Right lobe of liver (tissue), 6 donors: ENCODE results near the gene SRSF9. TPM values are rescaled to one million over a fixed set of nuclear protein-coding genes. Genes with fewer than 3 reads are reported as not detected.

Experiments
- ATAC-seq, 4 donors: fragments of 200-7000 bp; cut with Tn5 transposase; one replicate each; pipeline ENCODE4 v1.9.1; 2020; ENCODE audit warnings: mild to moderate bottlenecking in 4 of 4, moderate library complexity in 4 of 4
- DNase-seq, 3 donors: peaks; one replicate each; pipeline ENCODE4 v3.0.0-alpha.2; 2020
- H3K27ac ChIP-seq, 3 donors: fragments of 200-600 bp; one replicate each; pipeline ENCODE4 v1.8.0; 2022
- H3K27me3 ChIP-seq, 2 donors: fragments of 200-600 bp; one replicate each; pipeline ENCODE4 v1.8.0; 2022
- H3K36me3 ChIP-seq, 4 donors: fragments of 200-600 bp; sonication (generic) in 1 of 4; one replicate each; pipeline versions ENCODE4 v1.5.1 to v1.8.0; 2017 to 2022; ENCODE audit warnings: control low read depth in 1 of 4
- H3K4me1 ChIP-seq, 4 donors: fragments of 200-600 bp; sonication (generic) in 1 of 4; one replicate each; pipeline versions ENCODE4 v1.5.1 to v1.8.0; 2017 to 2022; ENCODE audit warnings: control low read depth in 1 of 4
- H3K4me3 ChIP-seq, 3 donors: fragments of 200-600 bp; one replicate each; pipeline ENCODE4 v1.8.0; 2022
- H3K9me3 ChIP-seq, 4 donors: fragments of 200-600 bp; sonication (generic) in 1 of 4; one replicate each; pipeline versions ENCODE4 v1.5.1 to v1.8.0; 2017 to 2022; ENCODE audit warnings: control low read depth in 1 of 4
- CTCF ChIP-seq, 4 donors: fragments of 200-600 bp in 3 of 4; fragments of 450-650 bp in 1 of 4; IDR thresholded peaks; one replicate each; pipeline versions ENCODE4 v1.5.1 to v1.8.0; 2016 to 2022; ENCODE audit warnings: antibody characterized with exemption in 4 of 4, mild to moderate bottlenecking in 2 of 4
- POLR2A ChIP-seq: fragments of 450-650 bp; IDR thresholded peaks from one replicate; pipeline ENCODE4 v1.6.1; 2017; ENCODE audit warnings: antibody characterized with exemption, mild to moderate bottlenecking
- WGBS: methylation state at CpG from one replicate; pipeline ENCODE4 v1.1.6; 2018; ENCODE audit warnings: low coverage, low lambda C conversion rate; ENCODE audit not compliant: insufficient coverage; ENCODE audit errors: missing lambda C conversion rate; 5-methylcytosine and 5-hydroxymethylcytosine counted together
- intact Hi-C, 2 donors: fragments of 100-400 bp; cut with DNase I; formaldehyde crosslinking; loops; one replicate each; pipeline versions ENCODE4 v1.11.2 to v1.14.1; 2022
- small RNA-seq, 2 experiments: library from RNA; depleted of rRNA; stranded (forward); fragments of <200 nt; gene quantifications; one replicate each; pipeline ENCODE3, GENCODE V24; 2016
- total RNA-seq, 6 experiments: library from RNA; depleted of rRNA in 2 of 6; stranded (reverse); fragments of >200 nt in 2 of 6; fragmentation: NEBNext Ultra II Directional in 3 of 6; extraction: Animal tissue kit (Norgen Biotek cat#: 25700) in 3 of 6; gene quantifications; one replicate each; pipeline versions ENCODE4 v1.1.0 to v1.2.4, GENCODE V29; 2016 to 2023
- donor health status: DM: no; HTN: yes; CAD: no.
- donor health status: DM: no; HTN: no; CAD: no.
- donor health status: DM: no; HTN: no; CAD: no.
- donor health status: DM: no; HTN: yes; CAD: no.
- donor health status: DM: no; HTN: yes; CAD: no.

The SRSF9 gene
- total RNA-seq, 6 experiments from 2014 or later = 36.4 to 63.3 (median 60.2) TPM

- no peak for DNase-seq
- ATAC-seq = no peak
- no peak overlapping the region for H3K4me3 ChIP-seq
- H3K4me1 ChIP-seq = no peaks in the 10 kb centered on the region
- 72% methylated on average over 5 of the region's 7 CpGs for WGBS
- no peaks in the 10 kb centered on the region for H3K9me3 ChIP-seq
- intact Hi-C loops = no loop called here
- no peak overlapping the region for H3K27ac ChIP-seq
- no peaks in the 10 kb centered on the region for H3K27me3 ChIP-seq
- H3K36me3 ChIP-seq = no peaks in the 10 kb centered on the region
- TF ChIP-seq CTCF (IDR thresholded peaks at IDR 0.05) = no peak
- TF ChIP-seq POLR2A = no peak
Observed at GRCh38 chr12:120416490-120417216, 52.9 kb downstream of the SRSF9 start.

GRCh38 chr12:120413901-120414695 is 55.5 kb downstream of the SRSF9 start:
- no peaks in the 10 kb centered on the region for H3K27me3 ChIP-seq
- DNase-seq = no peak
- 70% methylated on average over 8 of the region's 13 CpGs for WGBS
- intact Hi-C loops = no loop called here
- H3K9me3 ChIP-seq = no peaks in the 10 kb centered on the region
- no peaks in the 10 kb centered on the region for H3K4me1 ChIP-seq
- no peaks in the 10 kb centered on the region for H3K36me3 ChIP-seq
- no peak for ATAC-seq
- H3K4me3 ChIP-seq = no peak overlapping the region
- no peak for TF ChIP-seq POLR2A
- no peak for TF ChIP-seq CTCF (IDR thresholded peaks at IDR 0.05)
- no peak overlapping the region for H3K27ac ChIP-seq

GRCh38 chr12:120412421-120412820 is 57.1 kb downstream of the SRSF9 start:
- WGBS = 81% methylated on average over 7 of the region's 7 CpGs
- intact Hi-C loops = no loop called here
- no peaks in the 10 kb centered on the region for H3K4me1 ChIP-seq
- ATAC-seq (no peak), DNase-seq (no peak)
- H3K9me3 ChIP-seq = no peaks in the 10 kb centered on the region
- H3K36me3 ChIP-seq = no peaks in the 10 kb centered on the region
- no peak overlapping the region for H3K4me3 ChIP-seq
- TF ChIP-seq CTCF (IDR thresholded peaks at IDR 0.05) = no peak
- TF ChIP-seq POLR2A = no peak
- H3K27me3 ChIP-seq = no peaks in the 10 kb centered on the region
- H3K27ac ChIP-seq = no peak overlapping the region

Small RNA genes within 50 kb of the gene (small RNA-seq; reads per million reads assigned to genes)
- 0 reads per million in 2 experiments for gene RF00019

Other genes with a start within 250 kb of the SRSF9 start
- gene PXN, start 204.0 kb downstream of the SRSF9 start, total RNA-seq = 10 to 100 TPM; 15.1 to 32.6 (median 24.1) TPM
- gene RNU4-2, start 177.8 kb downstream of the SRSF9 start, total RNA-seq = 1,000 to 10,000 TPM in 4 of 6 experiments, under 1 TPM in 2; under 0.01 to 8,070 (median 3,211) TPM
- gene RNU4-1, start 176.5 kb downstream of the SRSF9 start, total RNA-seq = 1,000 to 10,000 TPM in 4 of 6 experiments, under 1 TPM in 1, not detected in 1; under 0.01 to 2,710 (median 2,128) TPM
- gene SIRT4, start 167.4 kb downstream of the SRSF9 start, total RNA-seq = 1 to 10 TPM in 5 of 6 experiments, under 1 TPM in 1; 0.56 to 4.1 (median 3.0) TPM
- gene PLA2G1B, start 142.0 kb downstream of the SRSF9 start, total RNA-seq = not detected
- gene MSI1, start 100.6 kb downstream of the SRSF9 start, total RNA-seq = 1 to 10 TPM in 1 of 6 experiments, under 1 TPM in 1, not detected in 4; 0.06 to 1.6 TPM
- gene COX6A1, start 31.6 kb downstream of the SRSF9 start, total RNA-seq = 100 to 1,000 TPM; 229 to 625 (median 292) TPM
- 10 to 100 TPM; 13.3 to 28.7 (median 17.0) TPM for gene TRIAP1, start 23.4 kb downstream of the SRSF9 start, total RNA-seq
- 10 to 100 TPM; 13.4 to 23.8 (median 15.9) TPM for gene GATC, start 23.3 kb downstream of the SRSF9 start, total RNA-seq
- gene DYNLL1, start 26.4 kb upstream of the SRSF9 start, total RNA-seq = 100 to 1,000 TPM in 5 of 6 experiments, 10 to 100 TPM in 1; 85.0 to 189 (median 164) TPM
- gene COQ5, start 59.4 kb upstream of the SRSF9 start, total RNA-seq = 10 to 100 TPM; 21.6 to 37.9 (median 31.0) TPM
- 100 to 1,000 TPM in 2 of 6 experiments, 10 to 100 TPM in 4; 70.8 to 111 (median 90.2) TPM for gene RNF10, start 64.6 kb upstream of the SRSF9 start, total RNA-seq
- gene POP5, start 111.7 kb upstream of the SRSF9 start, total RNA-seq = 10 to 100 TPM; 14.2 to 29.2 (median 23.0) TPM
- under 1 TPM in 1 of 6 experiments, not detected in 5; 0.26 TPM for gene CABP1, start 170.9 kb upstream of the SRSF9 start, total RNA-seq
- gene MLEC, start 217.4 kb upstream of the SRSF9 start, total RNA-seq = 100 to 1,000 TPM; 102 to 193 (median 126) TPM
- 10 to 100 TPM in 1 of 6 experiments, 1 to 10 TPM in 5; 4.7 to 10.2 (median 6.6) TPM for gene UNC119B, start 240.7 kb upstream of the SRSF9 start, total RNA-seq